Measurements from ENCODE around the gene KCNJ9. TPM values are rescaled to one million over a fixed set of nuclear protein-coding genes. Genes with fewer than 3 reads are reported as not detected.

KCNJ9 gene
- total and polyA plus RNA-seq, 2 of the 13 experiments (the other 11 are each of a cell fraction or from before 2014, with no cell fraction given) = not detected

DNA sequence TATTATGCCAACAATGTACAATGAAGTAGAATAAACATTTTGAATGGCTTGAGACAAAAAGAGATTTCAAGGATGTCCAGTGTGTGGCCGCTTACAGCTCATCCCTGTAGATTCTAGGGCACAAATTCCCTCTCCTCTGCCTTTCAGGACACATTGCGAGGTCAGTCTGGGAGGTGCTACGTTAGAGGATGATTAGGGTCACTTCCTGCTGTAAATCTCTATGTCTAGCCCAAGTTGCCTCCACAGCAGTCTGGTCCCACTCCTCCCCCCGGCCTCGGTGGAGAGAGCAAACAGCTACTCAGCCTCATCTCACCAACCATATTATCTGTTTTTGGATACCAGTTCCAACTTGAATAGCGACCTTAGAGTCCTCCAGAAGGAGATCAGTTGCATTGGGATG, 28.4 kb upstream of the KCNJ9 start (continued):
- TF ChIP-seq HINFP (CRISPR knock-in tag; IDR thresholded peaks at IDR 0.05; ENCODE audit: low read depth) (no peak), KLF12 (CRISPR knock-in tag; IDR thresholded peaks at IDR 0.05; ENCODE audit: borderline replicate concordance) (no peak), ZNF326 (CRISPR knock-in tag; IDR thresholded peaks at IDR 0.05; ENCODE audit: borderline replicate concordance) (no peak), MAFG (CRISPR knock-in tag; IDR thresholded peaks at IDR 0.05) (no peak), RXRA (CRISPR knock-in tag; IDR thresholded peaks at IDR 0.05) (no peak), KLF6 (CRISPR knock-in tag; IDR thresholded peaks at IDR 0.05) (no peak), ZNF354B (CRISPR knock-in tag; IDR thresholded peaks at IDR 0.05) (no peak), ZBTB14 (CRISPR knock-in tag; IDR thresholded peaks at IDR 0.05) (no peak), FOXA1 (IDR thresholded peaks at IDR 0.05) (no peak), FOXA1 (CRISPR knock-in tag; IDR thresholded peaks at IDR 0.05) (no peak), ZNF605 (CRISPR knock-in tag; IDR thresholded peaks at IDR 0.05) (no peak), MIER3 (CRISPR knock-in tag; IDR thresholded peaks at IDR 0.05; ENCODE audit: borderline replicate concordance) (no peak), POLR2A (IDR thresholded peaks at IDR 0.05; ENCODE audit: insufficient read depth in 1 of 2, low read depth in 2 of 2, low read length in 2 of 2) (no peak), ZNF446 (CRISPR knock-in tag; IDR thresholded peaks at IDR 0.05) (no peak), PAXIP1 (CRISPR knock-in tag; conservative IDR thresholded peaks at IDR 0.05) (no peak)
- TF ChIP-seq, protein P1, sequence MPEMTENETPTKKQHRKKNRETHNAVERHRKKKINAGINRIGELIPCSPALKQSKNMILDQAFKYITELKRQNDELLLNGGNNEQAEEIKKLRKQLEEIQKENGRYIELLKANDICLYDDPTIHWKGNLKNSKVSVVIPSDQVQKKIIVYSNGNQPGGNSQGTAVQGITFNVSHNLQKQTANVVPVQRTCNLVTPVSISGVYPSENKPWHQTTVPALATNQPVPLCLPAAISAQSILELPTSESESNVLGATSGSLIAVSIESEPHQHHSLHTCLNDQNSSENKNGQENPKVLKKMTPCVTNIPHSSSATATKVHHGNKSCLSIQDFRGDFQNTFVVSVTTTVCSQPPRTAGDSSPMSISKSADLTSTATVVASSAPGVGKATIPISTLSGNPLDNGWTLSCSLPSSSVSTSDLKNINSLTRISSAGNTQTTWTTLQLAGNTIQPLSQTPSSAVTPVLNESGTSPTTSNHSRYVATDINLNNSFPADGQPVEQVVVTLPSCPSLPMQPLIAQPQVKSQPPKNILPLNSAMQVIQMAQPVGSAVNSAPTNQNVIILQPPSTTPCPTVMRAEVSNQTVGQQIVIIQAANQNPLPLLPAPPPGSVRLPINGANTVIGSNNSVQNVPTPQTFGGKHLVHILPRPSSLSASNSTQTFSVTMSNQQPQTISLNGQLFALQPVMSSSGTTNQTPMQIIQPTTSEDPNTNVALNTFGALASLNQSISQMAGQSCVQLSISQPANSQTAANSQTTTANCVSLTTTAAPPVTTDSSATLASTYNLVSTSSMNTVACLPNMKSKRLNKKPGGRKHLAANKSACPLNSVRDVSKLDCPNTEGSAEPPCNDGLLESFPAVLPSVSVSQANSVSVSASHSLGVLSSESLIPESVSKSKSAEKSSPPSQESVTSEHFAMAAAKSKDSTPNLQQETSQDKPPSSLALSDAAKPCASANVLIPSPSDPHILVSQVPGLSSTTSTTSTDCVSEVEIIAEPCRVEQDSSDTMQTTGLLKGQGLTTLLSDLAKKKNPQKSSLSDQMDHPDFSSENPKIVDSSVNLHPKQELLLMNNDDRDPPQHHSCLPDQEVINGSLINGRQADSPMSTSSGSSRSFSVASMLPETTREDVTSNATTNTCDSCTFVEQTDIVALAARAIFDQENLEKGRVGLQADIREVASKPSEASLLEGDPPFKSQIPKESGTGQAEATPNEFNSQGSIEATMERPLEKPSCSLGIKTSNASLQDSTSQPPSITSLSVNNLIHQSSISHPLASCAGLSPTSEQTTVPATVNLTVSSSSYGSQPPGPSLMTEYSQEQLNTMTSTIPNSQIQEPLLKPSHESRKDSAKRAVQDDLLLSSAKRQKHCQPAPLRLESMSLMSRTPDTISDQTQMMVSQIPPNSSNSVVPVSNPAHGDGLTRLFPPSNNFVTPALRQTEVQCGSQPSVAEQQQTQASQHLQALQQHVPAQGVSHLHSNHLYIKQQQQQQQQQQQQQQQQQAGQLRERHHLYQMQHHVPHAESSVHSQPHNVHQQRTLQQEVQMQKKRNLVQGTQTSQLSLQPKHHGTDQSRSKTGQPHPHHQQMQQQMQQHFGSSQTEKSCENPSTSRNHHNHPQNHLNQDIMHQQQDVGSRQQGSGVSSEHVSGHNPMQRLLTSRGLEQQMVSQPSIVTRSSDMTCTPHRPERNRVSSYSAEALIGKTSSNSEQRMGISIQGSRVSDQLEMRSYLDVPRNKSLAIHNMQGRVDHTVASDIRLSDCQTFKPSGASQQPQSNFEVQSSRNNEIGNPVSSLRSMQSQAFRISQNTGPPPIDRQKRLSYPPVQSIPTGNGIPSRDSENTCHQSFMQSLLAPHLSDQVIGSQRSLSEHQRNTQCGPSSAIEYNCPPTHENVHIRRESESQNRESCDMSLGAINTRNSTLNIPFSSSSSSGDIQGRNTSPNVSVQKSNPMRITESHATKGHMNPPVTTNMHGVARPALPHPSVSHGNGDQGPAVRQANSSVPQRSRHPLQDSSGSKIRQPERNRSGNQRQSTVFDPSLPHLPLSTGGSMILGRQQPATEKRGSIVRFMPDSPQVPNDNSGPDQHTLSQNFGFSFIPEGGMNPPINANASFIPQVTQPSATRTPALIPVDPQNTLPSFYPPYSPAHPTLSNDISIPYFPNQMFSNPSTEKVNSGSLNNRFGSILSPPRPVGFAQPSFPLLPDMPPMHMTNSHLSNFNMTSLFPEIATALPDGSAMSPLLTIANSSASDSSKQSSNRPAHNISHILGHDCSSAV (CRISPR knock-in tag; IDR thresholded peaks at IDR 0.05; ENCODE audit: borderline replicate concordance) = no peak
- TF ChIP-seq, protein P2, sequence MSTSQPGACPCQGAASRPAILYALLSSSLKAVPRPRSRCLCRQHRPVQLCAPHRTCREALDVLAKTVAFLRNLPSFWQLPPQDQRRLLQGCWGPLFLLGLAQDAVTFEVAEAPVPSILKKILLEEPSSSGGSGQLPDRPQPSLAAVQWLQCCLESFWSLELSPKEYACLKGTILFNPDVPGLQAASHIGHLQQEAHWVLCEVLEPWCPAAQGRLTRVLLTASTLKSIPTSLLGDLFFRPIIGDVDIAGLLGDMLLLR (CRISPR knock-in tag; IDR thresholded peaks at IDR 0.05) = no peak
